Activated CD4-positive, CD25-positive, alpha-beta regulatory T cell treated with anti-CD3 and anti-CD28 coated beads, Interleukin-2, amount 50 U/mL, for 72 hours (primary cell): ENCODE results near the gene ZNF212.
"Not testable (repeated sequence)": the region's sequence is repeated elsewhere in the genome, so short reads cannot be mapped to it uniquely, and the experiment has no call there.

Source experiments
- DNase-seq: peaks from one replicate; pipeline ENCODE4 v3.0.0; 2021

Gene ZNF212

DNA sequence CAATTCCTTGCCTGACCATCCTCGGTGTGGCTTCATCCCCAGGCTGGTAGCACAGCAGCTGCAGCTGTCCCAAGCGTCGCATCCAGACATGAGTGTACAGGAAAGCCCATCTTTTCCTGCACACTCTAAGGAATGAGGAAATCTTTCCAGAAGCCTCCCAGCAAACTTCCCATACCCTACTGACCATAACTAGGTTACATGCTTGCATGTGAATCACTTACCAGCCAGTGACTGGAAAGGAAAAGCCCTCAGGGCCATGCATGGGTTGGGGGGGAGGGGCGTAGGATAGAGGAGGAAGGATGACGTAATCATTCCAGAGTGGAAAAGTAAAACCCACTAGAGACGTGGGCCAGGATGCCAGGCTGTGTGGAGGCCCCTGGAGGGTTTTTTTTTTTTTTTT, 18.9 kb upstream of the ZNF212 start:
- DNase-seq, result no peak

DNA sequence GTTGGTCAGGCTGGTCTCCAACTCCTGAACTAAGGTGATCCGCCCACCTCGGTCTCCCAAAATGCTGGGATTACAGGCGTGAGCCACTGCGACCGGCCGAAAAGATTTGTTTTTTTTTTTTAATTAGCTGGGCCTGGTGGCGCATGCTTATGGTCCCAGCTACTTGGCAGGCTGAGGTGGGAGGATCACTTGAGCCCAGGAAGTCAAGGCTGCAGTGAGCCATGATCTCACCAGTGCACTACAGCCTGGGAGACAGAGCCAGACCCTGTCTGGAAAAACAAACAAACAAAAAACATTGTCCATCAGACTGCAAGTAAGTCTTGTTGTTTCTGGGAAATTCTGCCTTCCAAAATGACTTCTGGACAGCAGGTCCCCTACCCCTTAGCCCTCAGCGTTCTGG, 16.3 kb upstream of the ZNF212 start:
- DNase-seq, result no peak

DNA sequence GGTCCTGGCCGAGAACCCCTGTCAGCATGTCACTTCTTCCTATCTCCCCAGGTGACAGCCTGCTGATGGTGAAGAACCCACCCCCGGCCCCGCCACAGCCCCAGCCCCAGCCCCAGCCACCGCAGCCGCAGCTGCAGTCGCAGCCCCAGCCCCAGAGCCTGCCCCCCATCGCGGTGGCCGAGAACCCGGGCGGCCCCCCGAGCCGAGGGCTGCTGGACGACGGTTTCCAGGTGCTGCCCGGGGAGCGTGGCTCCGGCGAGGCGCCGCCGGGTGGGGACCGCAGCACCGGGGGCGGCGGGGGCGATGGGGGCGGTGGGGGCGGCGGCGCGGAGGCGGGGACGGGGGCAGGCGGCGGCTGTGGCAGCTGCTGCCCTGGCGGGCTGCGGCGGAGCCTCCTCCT, 15.7 kb upstream of the ZNF212 start:
- DNase-seq, result no peak

DNA sequence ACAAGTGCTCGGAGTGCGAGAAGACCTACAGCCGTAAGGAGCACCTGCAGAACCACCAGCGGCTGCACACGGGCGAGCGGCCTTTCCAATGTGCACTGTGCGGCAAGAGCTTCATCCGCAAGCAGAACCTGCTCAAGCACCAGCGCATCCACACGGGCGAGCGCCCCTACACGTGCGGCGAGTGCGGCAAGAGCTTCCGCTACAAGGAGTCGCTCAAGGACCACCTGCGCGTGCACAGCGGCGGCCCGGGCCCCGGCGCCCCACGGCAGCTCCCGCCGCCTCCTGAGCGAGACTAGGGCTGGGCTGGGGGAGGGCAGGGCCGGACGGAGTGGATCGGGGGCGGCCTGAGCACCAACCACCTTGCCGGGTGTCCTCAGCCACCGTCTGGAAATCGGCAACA, 15.1 kb upstream of the ZNF212 start:
- no peak for DNase-seq

DNA sequence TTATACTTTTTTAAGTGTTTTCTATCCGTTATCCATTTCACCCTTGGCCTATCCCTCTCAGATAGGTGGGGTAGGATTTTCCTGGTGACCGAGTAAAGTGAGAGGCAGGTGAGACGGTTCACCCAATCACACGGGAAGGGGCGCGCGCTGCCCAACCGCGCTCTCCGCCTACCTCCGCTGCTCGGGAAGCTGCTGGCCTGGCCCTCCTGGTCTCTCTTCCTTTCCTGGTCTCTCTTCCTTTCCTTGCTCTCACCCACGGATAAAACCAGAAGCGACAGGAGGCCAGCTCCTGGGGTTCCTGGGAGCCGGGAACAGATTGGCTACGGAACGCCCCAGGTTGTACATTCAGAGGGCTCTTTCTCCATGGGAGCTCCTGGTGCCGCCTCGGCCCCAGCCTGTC, 14.3 kb upstream of the ZNF212 start:
- no peak for DNase-seq

DNA sequence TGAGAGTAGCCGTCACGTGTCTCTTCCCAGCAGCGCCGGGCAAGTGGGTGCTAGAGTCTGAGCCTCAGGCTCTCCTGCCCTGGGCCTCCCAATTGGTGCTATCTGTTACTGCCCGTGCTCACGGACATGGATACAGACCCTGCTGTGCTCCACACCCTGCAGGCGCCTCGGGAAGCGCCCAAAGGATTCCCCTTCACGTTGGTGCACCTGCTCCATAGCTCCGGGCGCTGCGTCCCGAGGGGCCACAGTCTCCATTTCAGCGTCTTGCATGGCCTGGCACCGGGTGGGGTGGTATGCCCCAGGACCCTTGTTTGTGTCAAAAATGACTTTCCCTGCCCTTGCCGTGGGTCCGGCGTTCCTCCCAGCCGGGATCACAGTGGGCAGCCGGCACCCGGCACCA, 13.8 kb upstream of the ZNF212 start:
- DNase-seq, result no peak

DNA sequence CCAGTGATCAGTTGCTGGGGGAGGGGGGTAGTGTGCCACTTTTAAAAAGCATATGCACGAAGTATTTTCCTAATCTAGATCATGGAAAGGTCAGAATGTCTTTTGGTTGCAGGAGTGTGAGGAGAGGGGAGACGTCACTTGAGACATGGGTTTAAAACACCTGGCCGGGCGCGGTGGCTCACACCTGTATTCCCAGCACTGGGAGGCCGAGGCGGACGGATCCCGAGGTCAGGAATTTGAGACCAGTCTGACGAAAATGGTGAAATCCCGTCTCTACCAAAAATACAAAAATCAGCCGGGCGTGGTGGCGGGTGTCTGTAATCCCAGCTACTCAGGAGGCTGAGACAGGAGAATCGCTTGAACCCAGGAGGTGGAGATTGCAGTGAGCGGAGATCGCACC, 13.1 kb upstream of the ZNF212 start:
- not testable (repeated sequence) for DNase-seq

DNA sequence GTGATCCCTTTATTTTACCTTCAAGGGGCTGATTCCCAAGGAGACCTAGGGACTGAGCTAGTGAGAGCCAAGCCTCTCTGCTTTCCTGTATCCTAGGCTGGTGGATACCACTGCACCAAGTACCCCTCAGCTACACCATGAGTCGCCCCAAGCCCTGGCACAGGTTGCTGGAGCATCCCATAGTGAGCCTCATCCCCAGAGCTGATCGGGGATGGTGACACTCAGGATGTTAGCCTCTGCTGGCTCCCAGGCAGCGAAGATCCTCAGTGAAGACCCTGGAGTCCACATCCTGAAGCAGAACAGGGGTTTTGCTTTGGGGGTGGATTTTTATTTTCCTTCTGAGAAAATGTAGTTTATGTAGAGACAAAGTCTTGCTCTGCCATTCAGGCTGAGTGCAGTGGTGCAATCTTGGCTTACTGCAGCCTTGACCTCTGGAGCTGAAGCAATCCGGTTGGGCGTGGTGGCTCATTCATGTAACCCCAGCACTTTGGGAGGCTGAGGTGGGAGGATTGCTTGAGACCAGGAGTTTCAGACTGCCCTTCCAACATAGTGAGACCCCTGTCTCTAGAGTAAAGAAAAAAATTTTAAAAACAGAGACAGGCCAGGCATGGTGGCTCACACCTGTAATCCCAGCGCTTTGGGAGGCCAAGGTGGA, 12.5 kb upstream of the ZNF212 start:
- DNase-seq, result no peak

DNA sequence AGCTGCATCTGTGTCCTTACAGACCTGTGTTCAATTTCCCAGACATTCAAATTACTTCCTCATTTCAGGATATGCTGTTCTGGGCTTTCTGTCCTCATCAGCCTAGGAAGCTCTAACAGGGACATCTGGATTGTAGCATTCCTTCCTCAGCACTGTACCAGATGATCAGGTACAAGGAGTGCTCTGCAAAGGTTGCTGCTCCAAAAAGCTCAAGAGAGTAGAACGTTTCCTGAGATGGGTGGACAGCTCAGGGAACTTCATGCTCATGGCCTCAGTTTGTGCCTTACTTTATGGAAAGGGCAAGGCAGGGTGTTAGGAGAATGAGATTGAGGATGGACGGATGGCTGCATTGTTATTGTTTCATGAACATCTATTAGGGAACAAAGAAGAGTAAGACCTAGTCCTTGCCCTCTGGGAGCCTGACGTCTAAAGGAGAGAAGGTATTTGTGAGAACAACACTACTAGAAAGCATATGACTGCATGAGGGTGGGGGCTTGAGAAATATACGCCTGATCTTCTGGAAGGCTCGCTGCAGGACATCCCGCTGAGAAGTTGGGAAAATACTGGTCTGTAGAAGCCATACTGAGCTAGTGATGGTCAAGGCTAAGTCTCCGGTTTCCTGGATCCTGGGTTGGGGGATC, 10.5 kb upstream of the ZNF212 start:
- DNase-seq, result no peak

DNA sequence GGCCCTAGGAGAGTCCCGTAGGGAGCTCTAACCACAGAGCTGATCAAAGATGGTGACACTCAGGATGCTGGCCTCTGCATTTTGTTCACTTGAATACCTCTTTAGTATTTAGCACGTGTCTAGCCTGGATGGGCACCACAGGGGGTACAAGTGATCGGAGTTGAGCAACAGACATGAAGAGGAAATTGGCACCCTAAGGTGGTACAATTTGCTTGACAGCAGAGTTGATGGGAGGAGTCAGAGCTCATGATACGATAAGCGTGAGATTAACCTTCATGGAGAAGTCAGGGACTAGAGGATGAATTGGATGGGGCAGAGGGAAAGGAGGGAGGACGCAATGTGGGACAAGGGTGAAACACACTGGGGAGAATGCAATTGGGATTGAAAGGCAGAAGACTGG, 9.9 kb upstream of the ZNF212 start:
- DNase-seq, result no peak

DNA sequence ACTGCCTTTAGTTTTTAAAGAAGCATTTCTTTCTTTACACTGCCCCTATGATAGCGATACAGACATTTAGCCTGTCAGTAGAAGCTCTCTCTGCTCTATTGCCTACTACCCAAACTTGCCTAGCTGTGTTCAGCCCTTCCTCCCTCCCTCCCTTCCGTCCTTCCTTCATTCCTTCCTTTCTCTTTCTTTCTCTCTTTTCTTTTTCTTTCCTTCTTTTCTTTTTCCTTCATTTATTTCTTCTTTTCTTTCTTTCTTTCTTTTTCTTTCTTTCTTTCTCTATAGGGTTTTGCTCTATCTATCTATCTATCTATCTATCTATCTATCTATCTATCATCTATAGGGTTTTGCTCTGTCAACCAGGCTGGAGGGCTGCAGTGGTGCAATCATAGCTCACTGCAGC, 7.1 kb upstream of the ZNF212 start:
- DNase-seq, result no peak

DNA sequence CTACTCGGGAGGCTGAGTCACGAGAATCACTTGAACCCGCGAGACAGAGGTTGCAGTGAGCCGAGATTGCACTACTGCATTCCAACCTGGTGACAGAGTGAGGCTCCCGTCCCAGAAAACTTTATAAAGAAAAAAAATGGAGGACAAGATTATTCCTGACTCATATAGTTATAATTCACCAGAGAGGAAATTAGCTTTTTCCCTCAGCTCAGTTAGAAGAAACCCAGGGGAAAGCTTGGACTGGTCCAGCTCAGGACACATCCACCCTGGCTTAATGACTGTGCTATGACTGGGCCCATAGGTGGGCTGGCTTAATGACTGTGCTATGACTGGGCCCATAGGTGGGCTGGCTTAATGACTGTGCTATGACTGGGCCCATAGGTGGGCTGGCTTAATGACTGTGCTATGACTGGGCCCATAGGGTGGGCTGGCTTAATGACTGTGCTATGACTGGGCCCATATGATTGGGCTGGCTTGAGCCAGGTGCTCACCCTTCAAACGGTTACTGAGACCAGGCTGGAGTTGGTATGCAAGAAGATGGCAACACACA, 5.7 kb upstream of the ZNF212 start:
- DNase-seq, result not testable (repeated sequence)

DNA sequence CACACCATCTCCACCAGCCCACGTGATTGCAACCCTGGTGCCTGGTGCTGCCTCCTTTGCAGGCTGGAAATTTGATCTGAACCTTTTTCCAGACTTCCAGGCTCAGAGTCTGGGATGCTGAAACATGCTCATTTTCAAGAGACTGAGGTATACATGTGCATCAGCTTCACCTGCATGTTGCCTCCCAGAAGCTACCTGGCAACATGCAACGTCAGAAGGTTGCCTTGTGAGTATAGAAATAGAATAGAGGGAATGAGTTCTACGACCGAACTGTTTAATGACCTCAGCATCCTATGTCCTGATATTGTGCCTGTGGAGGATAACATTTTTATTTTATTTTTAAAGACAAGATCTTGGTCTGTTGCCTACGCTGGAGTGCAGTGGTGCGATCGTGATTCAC, 1.9 kb upstream of the ZNF212 start:
- no peak for DNase-seq

DNA sequence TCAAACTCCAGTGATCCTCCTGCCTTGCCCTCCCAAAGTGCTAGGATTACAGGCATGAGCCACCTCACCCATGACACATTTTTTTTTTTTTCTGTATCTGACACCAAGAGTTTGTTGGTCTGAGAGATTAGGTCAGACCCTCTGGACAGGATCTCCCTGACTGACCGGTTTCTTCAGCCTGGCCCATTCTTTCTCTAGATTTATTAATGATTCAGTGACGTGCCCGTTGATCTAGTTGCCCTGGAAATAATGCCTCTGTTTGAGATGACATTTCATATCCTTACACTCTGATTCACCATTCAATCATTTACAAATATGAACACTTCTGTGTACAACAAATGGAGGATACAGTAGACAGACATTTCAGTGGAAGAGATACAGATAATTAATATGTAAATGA, 1.4 kb upstream of the ZNF212 start:
- no peak for DNase-seq

DNA sequence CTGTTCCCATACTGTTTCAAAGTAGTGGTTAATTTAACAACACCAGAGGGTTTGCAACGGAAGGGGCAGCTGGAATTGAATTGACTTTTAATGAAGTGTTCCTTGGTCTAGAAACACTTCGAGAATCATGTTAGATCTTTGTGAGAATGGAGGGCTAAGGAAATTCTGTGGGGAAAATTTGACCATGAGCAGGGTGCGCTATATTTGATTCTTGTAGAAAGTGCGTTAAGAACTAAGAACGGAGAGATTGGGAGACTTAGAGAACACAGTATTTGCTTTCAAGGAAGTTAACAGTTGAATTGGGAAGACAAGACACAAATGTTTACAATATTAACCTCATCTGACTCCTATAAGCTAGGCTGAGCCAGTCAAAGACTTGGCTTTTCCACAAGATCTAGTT, 1.2 kb downstream of the ZNF212 start:
- DNase-seq, result no peak

DNA sequence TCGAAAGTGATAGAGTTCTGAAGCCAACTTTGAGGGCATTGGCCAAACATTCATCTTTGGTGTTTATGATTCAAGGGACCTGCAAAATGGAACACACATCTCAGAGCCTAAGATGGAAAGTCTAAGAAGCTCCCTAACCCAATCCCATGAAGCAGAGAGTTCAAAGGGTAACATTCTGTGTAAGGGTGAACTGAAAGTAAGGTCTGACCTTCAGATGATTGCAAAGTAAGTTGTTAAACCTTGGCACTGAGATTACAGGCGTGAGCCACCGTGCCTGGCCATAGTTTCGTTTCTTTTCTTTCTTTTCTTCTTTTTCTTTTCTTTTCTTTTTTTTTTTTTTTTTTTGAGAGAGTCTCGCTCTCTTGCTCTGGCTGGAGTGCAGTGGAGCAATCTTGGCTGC, 2.2 kb downstream of the ZNF212 start:
- no peak for DNase-seq

DNA sequence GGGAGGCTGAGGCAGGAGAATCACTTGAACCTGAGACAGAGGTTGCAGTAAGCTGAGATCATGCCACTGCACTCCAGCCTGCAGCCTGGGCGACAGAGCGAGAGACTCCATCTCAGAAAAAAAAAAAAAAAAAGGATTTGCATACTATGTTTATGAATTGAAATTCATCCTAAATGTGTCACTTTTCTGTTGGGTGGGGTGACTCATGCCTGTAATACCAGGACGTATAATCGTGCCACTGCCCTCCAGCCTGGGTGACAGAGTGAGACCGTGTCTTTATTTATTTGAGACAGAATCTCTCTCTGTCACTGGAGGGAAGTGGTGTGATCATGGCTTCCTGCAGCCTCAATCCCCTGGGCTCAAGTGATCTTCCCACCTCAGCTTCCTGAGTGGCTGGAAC, 5.8 kb downstream of the ZNF212 start:
- no peak for DNase-seq

DNA sequence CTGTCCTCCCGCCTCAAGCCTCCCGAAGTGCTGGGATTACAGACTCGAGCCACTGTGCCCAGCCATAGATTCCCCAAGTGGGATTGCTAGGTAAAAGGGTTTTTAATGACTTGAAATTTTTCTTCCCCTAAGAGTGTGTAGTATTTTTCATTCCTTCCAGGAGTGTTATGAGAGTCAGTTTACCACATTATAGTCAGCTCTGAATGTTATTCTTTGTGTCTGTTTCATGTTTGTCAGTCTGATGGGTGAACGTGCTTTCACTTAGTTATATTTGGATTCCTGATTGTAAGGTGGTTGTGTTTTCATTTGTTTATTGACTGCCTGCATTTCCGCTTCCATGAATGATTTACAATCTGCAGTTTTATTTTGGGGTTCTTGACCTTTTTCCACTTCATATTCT, 6.3 kb downstream of the ZNF212 start:
- DNase-seq, result no peak

DNA sequence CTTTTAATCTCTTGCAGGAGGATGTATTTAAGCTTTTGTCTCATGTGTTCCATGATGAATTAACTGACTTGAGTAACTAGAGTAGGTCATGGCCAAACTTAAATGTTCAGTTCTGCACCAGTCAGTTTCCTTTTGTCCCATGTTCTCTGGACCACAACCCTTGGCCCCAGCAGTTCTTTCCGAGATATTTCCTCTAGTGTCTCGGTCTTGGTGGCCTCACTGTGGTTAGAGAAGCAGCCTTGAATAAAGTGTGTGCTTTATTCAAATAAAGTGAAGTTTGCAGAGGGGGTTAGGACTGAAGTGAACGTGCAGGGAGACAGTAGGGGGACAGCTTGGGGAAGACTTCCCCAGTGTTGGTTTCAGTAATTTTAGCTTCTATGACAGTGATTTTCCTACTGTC, 9.3 kb downstream of the ZNF212 start:
- no peak for DNase-seq

DNA sequence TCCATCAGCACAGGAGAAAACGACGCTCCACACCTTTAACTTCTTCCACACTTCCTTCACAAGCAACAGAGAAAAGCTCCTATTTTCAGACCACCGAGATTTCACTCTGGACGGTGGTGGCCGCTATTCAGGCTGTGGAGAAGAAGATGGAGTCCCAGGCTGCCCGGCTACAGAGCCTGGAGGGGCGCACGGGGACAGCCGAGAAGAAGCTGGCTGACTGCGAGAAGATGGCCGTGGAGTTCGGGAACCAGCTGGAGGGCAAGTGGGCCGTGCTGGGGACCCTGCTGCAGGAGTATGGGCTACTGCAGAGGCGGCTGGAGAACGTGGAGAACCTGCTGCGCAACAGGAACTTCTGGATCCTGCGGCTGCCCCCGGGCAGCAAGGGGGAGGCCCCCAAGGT, 10.7 kb downstream of the ZNF212 start:
- DNase-seq, result not testable (repeated sequence)

DNA sequence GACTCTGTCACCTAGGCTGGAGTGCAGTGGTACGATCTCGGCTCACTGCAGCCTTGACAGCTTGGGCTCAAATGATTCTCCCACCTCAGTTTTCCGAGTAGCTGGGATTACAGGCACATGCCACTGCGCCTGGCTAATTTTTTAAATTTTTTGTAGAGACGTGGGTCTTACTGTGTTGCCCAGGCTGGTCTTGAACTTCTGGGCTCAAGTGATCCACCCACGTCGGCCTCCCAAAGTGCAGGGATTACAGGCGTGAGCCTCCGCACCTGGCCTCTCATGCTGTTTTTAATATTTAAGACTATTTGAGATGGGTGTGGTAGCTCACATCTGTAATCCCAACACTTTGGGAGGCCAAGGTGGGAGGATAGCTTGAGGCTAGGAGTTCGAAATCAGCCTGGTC, 12.1 kb downstream of the ZNF212 start:
- not testable (repeated sequence) for DNase-seq

DNA sequence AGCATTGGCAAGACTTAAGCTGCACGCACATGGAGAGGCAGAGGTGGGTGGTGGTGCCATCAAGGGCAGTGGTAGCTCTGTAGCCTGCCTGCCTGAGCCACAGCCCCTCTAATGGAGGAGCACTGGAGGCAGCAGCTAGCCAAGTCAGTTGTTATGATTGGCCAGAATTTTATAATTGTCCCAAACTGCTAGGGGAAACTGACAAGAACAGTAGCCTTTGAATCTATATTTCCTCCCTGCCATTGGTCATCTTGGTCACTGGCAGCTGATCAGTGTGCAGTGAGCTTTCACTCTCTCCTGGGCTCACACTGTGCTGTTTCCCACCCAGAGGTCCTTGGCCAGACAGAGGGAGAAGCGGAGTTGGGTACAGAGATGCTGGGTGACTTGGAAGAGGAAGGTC, 12.9 kb downstream of the ZNF212 start:
- DNase-seq, result no peak

DNA sequence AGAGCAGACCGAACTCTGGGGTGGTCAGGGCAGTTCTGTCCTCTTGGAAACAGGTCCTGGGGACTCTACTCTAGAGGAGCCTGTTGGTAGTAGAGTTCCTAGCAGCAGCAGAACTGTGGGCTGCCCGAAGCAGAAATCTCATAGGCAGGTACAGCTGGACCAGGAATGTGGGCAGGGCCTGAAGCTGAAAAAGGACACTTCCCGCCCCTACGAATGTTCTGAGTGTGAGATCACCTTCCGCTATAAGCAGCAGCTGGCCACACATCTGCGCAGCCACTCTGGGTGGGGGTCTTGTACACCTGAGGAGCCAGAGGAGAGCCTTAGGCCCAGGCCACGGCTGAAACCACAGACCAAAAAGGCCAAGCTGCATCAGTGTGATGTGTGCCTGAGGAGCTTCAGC, 14.2 kb downstream of the ZNF212 start:
- DNase-seq, result no peak

DNA sequence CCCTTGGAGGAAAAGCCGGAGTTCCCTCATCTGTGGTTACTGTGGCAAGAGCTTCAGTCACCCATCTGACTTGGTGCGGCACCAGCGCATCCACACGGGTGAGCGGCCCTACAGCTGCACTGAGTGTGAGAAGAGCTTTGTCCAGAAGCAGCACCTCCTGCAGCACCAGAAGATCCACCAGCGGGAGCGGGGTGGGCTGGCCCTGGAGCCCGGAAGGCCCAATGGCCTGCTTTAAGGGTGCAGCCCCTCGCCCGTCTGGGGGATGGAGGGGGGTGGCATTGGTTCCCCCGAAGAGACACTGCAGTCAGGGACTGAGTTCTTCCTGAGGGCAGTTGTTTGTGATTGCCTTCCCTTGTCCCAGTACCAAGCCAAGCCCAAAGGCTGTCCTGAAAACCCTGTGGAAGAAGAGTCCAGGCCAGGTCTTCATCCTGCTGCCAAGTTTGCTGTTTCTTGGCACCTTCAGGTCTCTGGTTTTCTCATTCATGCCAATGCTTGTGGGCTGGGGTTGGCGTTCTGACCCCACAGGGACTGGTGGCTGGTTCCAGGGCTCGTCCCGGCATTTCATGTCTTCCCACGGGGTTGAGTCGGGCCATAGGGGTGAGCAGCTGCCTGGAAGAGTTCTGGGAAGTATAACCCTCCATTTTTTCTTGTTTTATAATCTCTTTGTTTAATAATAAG, 14.9 kb downstream of the ZNF212 start:
- DNase-seq, result no peak
